GM21447 (cell line): ENCODE data around the gene PHLDB3.
"Not testable (repeated sequence)": the region's sequence is repeated elsewhere in the genome, so short reads cannot be mapped to it uniquely, and the experiment has no call there.

Source experiments
- ATAC-seq: cut with Tn5 transposase; IDR thresholded peaks from one replicate; pipeline ENCODE4 v1.9.1; 2021; ENCODE audit not compliant: unreplicated experiment

Gene PHLDB3

DNA sequence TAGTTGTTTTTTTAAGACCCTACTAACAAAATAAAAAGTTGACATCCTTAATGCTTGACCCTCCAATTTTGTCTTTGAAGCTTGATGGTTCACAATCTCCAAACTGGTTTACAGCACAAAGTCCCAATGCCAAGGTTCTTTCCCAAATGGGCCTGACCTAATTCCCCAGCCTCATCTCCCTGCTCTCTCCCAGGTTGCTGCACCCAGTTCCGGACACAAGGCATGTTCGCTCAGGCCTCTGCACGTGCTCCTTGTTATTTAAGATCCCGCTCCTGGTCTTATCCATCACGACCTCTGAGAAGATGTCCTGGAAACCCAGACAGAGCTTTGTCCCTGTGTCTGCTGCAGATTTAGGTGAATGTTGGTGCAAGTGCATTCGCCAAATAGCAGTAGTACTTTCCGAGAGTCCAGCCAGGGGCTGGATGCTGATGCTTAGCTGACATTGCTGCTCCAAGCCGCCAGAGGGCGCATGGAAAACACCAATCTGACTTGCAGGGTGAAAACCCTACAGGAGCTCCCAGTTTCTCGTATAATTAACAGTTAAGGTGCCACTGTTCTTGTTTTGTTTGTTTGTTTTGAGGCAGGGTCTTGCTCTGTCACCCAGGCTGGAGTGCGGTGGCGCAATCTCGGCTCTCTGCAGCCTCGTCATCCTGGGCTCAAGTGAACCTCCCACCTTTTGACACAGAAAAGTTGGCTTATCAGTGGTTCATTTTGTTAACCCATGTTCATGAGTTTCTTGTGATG, 57.6 kb downstream of the PHLDB3 start:
- no peak for ATAC-seq

DNA sequence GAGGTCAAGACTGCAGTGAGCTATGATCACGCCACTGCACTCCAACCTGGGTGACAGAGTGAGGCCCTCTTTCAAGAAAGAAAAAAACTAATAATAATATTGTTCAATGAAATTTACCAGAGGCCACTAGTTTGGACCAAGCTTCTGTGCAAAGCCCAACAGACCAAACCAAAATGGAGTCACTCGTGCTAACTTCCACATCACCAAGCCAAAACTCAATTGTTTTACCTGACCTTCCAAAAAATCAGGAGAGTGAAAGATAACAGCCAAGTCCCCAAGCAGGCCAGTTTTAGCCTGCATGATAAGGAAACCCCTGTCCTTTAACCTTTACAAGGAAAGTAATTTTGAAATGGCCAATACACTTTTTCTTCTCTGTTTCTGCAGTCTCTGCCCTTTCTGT, 59.1 kb downstream of the PHLDB3 start:
- ATAC-seq, result no peak

- no peak for ATAC-seq
Observed at GRCh38 chr19:43444531-43445287, 59.8 kb downstream of the PHLDB3 start.

DNA sequence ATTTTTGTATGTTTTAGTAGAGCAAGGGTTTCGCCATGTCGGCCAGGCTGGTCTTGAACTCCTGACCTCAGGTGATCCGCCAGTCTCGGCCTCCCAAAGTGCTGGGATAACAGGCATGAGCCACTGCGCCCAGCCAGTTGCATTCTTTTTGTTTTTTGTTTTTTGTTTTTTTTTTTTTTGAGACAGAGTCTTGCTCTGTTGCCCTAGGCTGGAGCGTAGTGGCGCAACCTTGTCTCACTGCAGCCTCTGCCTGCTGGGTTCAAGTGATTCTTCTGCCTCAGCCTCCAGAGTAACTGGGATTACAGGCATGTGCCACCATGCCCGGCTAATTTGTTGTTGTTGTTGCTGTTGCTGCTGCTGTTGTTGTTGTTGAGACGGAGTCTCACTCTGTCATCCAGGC, 60.5 kb downstream of the PHLDB3 start:
- ATAC-seq, result not testable (repeated sequence)

- no peak for ATAC-seq
Observed at GRCh38 chr19:43441716-43442115, 62.8 kb downstream of the PHLDB3 start.

- no peak for ATAC-seq
Observed at GRCh38 chr19:43439709-43440063, 64.9 kb downstream of the PHLDB3 start.

GRCh38 chr19:43439032-43439708, 65.4 kb downstream of the PHLDB3 start:
- no peak for ATAC-seq

DNA sequence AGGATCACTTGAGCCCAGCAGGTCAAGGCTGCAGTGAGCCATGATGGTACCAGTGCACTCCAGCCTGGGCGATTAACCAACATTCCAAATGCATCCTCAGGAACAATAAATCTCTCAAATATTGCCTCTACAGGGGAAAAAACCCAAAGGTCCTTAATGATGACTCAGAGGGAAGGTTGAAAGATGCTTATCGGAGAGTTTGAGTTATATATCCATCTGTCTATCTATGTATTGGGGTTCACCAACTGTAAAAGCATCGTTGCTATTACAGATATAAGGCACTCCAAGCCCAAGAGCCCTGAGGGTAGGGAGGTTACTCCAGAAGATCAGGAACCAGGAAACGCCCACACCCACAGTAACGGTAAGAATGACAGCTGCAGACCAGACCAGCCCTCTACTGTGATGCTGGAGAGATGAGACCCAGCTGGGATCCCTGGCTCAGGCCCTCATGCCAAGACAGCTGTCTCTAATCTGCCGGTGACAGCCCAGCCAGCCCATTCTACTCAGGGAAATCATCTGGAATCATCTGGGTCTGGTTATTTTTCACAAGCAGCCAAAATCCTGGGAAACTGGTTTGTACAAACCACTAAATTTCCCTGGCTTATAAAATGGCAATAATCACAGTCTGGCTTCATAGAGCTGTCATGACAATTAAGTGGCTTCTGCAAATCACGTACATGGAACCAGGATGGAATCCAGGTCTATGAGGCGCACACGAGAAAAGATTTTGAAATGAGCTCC, 66.1 kb downstream of the PHLDB3 start:
- no peak for ATAC-seq

- no peak for ATAC-seq
Observed at GRCh38 chr19:43437712-43438111, 66.8 kb downstream of the PHLDB3 start.

DNA sequence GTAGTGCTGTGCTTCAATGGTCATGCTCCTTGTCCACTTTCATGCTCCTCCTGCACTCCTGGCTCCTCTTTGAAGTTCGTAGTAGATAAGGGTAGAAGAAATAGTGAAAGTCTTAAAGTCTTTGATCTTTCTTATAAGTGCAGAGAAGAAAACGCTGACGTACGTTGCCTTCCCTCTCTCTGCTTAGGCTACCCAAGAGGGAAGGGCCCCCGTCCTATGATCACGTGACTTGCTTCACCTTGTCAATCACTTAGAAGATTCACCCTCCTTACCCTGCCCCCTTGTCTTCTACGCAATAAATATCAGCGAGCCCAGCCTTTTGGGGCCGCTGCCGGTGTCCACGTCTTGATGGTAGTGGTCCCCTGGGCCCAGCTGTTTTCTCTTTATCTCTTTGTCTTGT, 67.3 kb downstream of the PHLDB3 start:
- ATAC-seq, result not testable (repeated sequence)

DNA sequence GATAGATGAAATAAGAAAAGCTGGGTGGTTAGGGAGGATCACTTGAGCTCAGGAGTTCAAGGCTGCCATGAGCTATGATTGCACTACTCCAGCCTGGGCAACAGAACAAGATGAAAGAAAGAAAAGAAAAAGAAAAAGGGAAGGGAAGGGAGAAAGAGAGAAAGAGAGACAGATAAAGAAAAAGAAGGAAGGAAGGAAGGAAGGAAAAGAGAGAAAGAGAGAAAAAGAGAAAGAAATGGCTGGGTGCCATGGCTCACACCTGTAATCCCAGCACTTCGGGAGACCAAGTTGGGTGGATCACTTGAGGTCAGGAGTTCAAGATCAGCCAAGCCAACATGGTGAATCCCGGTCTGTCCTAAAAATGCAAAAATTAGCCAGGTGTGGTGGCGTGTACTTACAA, 68.8 kb downstream of the PHLDB3 start:
- no peak for ATAC-seq

DNA sequence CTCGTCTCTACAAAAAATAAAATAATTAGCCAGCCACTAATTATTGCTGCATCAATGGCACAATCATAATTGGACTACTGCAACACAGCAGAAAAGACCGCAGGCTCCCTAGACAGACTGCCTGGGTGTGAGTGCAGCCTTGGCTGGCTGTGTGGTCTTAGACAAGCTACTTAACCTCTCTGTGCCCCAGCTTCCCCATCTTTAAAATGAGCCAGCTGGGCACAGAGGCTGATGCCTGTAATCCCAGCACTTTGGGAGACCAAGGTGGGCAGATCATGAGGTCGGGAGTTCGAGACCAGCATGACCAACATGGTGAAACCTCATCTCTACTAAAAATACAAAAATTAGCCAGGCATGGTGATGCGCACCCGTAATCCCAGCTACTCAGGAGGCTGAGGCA, 70.9 kb downstream of the PHLDB3 start:
- no peak for ATAC-seq

- ATAC-seq, result no peak
Observed at GRCh38 chr19:43433358-43433673, 71.2 kb downstream of the PHLDB3 start.

- no peak for ATAC-seq
Observed at GRCh38 chr19:43430976-43431375, 73.6 kb downstream of the PHLDB3 start.

DNA sequence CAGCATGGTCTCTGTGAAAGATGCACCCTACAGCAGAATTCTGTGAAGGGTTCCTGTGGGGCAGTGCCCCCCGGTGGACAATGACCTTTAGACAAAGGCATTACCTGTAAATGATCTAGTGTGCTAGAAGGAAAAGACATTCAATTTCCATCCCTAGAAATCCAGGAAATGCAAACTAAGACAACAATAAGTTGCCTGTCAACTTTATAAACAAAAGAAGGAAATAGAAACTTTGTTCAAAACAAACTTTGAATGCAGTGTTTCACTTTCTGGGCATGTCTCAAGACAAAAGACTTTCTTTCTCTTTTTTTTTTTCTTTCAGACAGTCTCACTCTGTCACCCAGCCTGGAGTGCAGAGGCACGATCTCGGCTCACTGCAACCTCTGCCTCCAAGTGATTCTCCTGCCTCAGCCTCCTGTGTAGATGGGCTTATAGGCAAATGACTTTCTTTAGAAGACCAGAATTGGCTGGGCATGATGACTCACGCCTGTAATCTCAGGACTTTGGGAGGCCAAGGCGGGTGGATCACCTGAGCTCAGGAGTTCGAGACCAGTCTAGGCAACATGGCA, 74.3 kb downstream of the PHLDB3 start:
- no peak for ATAC-seq

DNA sequence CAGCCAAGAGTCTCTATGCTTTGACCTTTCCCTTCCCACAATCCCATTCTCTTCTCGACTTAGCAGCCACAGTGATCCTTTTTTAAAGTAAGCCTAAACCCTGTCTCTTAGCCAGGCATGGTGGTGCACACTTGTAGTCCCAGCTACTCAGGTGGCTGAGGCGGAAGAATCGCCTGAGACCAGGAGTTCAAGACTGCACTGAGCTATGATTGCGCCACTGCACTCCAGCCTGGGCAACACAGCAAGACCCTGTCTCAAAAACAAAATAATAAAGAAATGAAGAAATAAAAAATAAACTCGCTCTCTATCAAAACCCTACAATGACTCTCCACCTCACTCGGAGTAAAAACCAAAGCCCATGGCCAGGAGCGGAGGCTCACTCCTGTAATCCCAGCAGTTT, 75.2 kb downstream of the PHLDB3 start:
- ATAC-seq, result no peak

GRCh38 chr19:43425567-43426392, 78.8 kb downstream of the PHLDB3 start:
- ATAC-seq, result no peak
